IMR-90 (cell line): ENCODE measurements around the gene TESK2. TPM values are rescaled to one million over a fixed set of nuclear protein-coding genes. Genes with fewer than 3 reads are reported as not detected.
"Not testable (repeated sequence)": the region's sequence is repeated elsewhere in the genome, so short reads cannot be mapped to it uniquely, and the experiment has no call there.

Source experiments
- ATAC-seq: fragments of 200-7000 bp; cut with Tn5 transposase; 2 replicates; pipeline ENCODE4 v1.9.1; 2020; ENCODE audit warnings: low read depth, mild to moderate bottlenecking, moderate library complexity
- BruUV-seq: library from RNA; stranded (reverse); fragments of 400-500 nt; replicated peaks from 2 replicates; lab custom pipeline; 2021; lab: Mats Ljungman, UMichigan
- CTCF ChIA-PET: fragments of 300-600 bp; formaldehyde crosslinking; extraction: SDS; loops from one replicate; lab custom pipeline; 2021; ENCODE audit warnings: antibody characterized with exemption; lab: Yijun Ruan, JAX
- POLR2A ChIA-PET: fragments of 300-600 bp; sonication (Branson Sonifier 250); formaldehyde crosslinking; loops from one replicate; lab custom pipeline; 2022; ENCODE audit warnings: antibody characterized with exemption; ENCODE audit not compliant: unreplicated experiment; lab: Charles Lee
- DNase-seq: peaks from one replicate; pipeline ENCODE4 v3.0.0; 2013
- H2AFZ ChIP-seq: replicated peaks from 2 replicates; pipeline ENCODE3; 2013; ENCODE audit warnings: low read length, mild to moderate bottlenecking; ENCODE audit not compliant: poor library complexity
- H2AK5ac ChIP-seq: 2 replicates; pipeline ENCODE4 v1.6.1; 2013; ENCODE audit warnings: low read depth, low read length, inconsistent platforms
- H2AK9ac ChIP-seq: replicated peaks from 2 replicates; pipeline ENCODE3; 2013; ENCODE audit warnings: mild to moderate bottlenecking, low read depth, low read length, moderate library complexity; ENCODE audit not compliant: poor library complexity
- H2BK120ac ChIP-seq: 2 replicates; pipeline ENCODE4 v1.6.1; 2013; ENCODE audit warnings: low read depth, low read length, inconsistent platforms
- H2BK15ac ChIP-seq: 3 replicates; pipeline ENCODE4 v1.6.1; 2013; ENCODE audit warnings: low read depth, low read length, inconsistent platforms
- H2BK20ac ChIP-seq: 2 replicates; pipeline ENCODE4 v1.6.1; 2013; ENCODE audit warnings: low read depth, mild to moderate bottlenecking, inconsistent platforms, low read length, moderate library complexity
- H2BK5ac ChIP-seq: 2 replicates; pipeline ENCODE4 v1.6.1; 2013; ENCODE audit warnings: mild to moderate bottlenecking, low read depth, low read length, inconsistent platforms; ENCODE audit not compliant: poor library complexity, severe bottlenecking
- H3K14ac ChIP-seq: replicated peaks from 2 replicates; pipeline ENCODE4 v1.6.1; 2013; ENCODE audit warnings: low read depth, low read length, inconsistent platforms
- H3K18ac ChIP-seq: 2 replicates; pipeline ENCODE4 v1.6.1; 2013; ENCODE audit warnings: low read depth, low read length, control low read depth
- H3K23ac ChIP-seq: 2 replicates; pipeline ENCODE4 v1.6.1; 2013; ENCODE audit warnings: low read depth, low read length, inconsistent platforms
- H3K27ac ChIP-seq: 2 replicates; pipeline ENCODE4 v1.5.1; 2013; ENCODE audit warnings: mild to moderate bottlenecking, control low read depth, low read length; ENCODE audit not compliant: insufficient read depth
- H3K27me3 ChIP-seq: 2 replicates; pipeline ENCODE4 v1.6.1; 2013; ENCODE audit warnings: low read length; ENCODE audit not compliant: control insufficient read depth, insufficient read depth
- H3K36me3 ChIP-seq: 2 replicates; pipeline ENCODE4 v1.6.1; 2013; ENCODE audit warnings: low read length, mixed read lengths; ENCODE audit not compliant: control insufficient read depth, insufficient read depth
- H3K4ac ChIP-seq: 2 replicates; pipeline ENCODE4 v1.6.1; 2013; ENCODE audit warnings: low read depth, low read length, inconsistent platforms
- H3K4me1 ChIP-seq: 2 replicates; pipeline ENCODE4 v1.6.1; 2013; ENCODE audit warnings: low read length, mixed read lengths; ENCODE audit not compliant: control insufficient read depth, insufficient read depth
- H3K4me2 ChIP-seq: 2 replicates; pipeline ENCODE4 v1.6.1; 2013; ENCODE audit warnings: low read depth, mild to moderate bottlenecking, control low read depth, low read length, moderate library complexity
- H3K4me3 ChIP-seq: 2 replicates; pipeline ENCODE4 v1.5.1; 2013; ENCODE audit warnings: low read depth, mild to moderate bottlenecking, control low read depth, low read length, moderate library complexity; ENCODE audit not compliant: insufficient read depth
- H3K56ac ChIP-seq: 2 replicates; pipeline ENCODE4 v1.6.1; 2013; ENCODE audit warnings: low read length, inconsistent platforms; ENCODE audit not compliant: insufficient read depth; ENCODE audit errors: extremely low read depth
- H3K79me1 ChIP-seq, 2 experiments: 2 replicates each; pipeline ENCODE4 v1.6.1; 2013; ENCODE audit warnings: low read length in 2 of 2, inconsistent platforms in 1 of 2, low read depth in 1 of 2
- H3K9ac ChIP-seq: 2 replicates; pipeline ENCODE4 v1.6.1; 2013; ENCODE audit warnings: low read depth, low read length, control low read depth
- H3K9me1 ChIP-seq: 2 replicates; pipeline ENCODE4 v1.6.1; 2013; ENCODE audit warnings: low read length, inconsistent platforms; ENCODE audit not compliant: insufficient read depth
- H3K9me3 ChIP-seq: 2 replicates; pipeline ENCODE4 v1.6.1; 2013; ENCODE audit warnings: low read length; ENCODE audit not compliant: control insufficient read depth, insufficient read depth
- H4K20me1 ChIP-seq: 2 replicates; pipeline ENCODE4 v1.6.1; 2013; ENCODE audit warnings: low read length, inconsistent platforms; ENCODE audit not compliant: insufficient read depth
- H4K5ac ChIP-seq: 2 replicates; pipeline ENCODE4 v1.6.1; 2013; ENCODE audit warnings: mild to moderate bottlenecking, low read depth, low read length, control low read depth
- H4K8ac ChIP-seq, 2 experiments: 2 replicates each; pipeline ENCODE4 v1.6.1; 2013; ENCODE audit warnings: low read depth in 2 of 2, low read length in 2 of 2, control low read depth in 1 of 2, inconsistent platforms in 1 of 2
- H4K91ac ChIP-seq: 2 replicates; pipeline ENCODE4 v1.6.1; 2013; ENCODE audit warnings: low read depth, low read length, inconsistent platforms; ENCODE audit not compliant: insufficient read depth
- WGBS, 2 experiments: methylation state at CpG; one replicate each; pipeline versions ENCODE4 v1.1.5 to v1.1.7; 2013; ENCODE audit warnings: missing lambda C conversion rate in 2 of 2; ENCODE audit not compliant: insufficient read length in 1 of 2; ENCODE audit errors: extremely low coverage in 2 of 2; 5-methylcytosine and 5-hydroxymethylcytosine counted together
- dilution Hi-C: fragments of 300-500 bp; cut with HindIII; formaldehyde crosslinking; loops from one replicate; pipeline ENCODE4 v1.14.3; 2018; ENCODE audit warnings: low sequenced_read_pairs; ENCODE audit not compliant: unreplicated experiment
- in situ Hi-C: fragments of 300-500 bp; cut with MboI; formaldehyde crosslinking; loops from 3 replicates; pipeline ENCODE4 v1.14.3; 2019; ENCODE audit warnings: low sequenced_read_pairs, inconsistent platforms, mixed read lengths
- intact Hi-C: fragments of 100-400 bp; cut with micrococcal nuclease; formaldehyde crosslinking; loops from 2 replicates; pipeline ENCODE4 v1.10.0; 2022
- polyA plus RNA-seq, 3 experiments: library from polyadenylated mRNA; depleted of rRNA; stranded (reverse); fragments of >200 nt; gene quantifications; 2 replicates each; pipeline ENCODE4 v1.2.3, GENCODE V29; 2012; ENCODE audit warnings: low replicate concordance in 1 of 3
- total RNA-seq: library from RNA; depleted of rRNA; stranded (reverse); fragments of >200 nt; gene quantifications from 2 replicates; pipeline ENCODE4 v1.2.3, GENCODE V29; 2012

Gene TESK2
- total and polyA plus RNA-seq, 2 of the 4 experiments (the other 2 are of a cell fraction), result 0.90 to 1.3 TPM

DNA sequence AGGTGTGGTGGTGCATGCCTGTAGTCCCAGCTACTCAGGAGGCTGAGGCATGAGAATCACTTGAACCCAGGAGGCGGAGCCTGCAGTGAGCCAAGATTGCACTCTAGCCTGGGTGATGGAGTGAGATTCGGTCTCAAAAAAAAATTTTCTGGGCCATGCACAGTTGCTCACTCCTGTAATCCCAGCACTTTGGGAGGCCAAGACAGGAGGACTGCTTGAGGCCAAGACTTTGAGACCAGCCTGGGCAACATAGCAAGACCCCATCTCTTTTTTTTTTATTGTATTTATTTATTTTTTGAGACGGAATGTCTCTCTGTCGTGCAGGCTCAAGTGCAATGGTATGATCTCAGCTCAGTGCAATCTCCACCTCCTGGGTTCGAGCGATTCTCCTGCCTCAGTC lies 16.8 kb downstream of the TESK2 start:
- H4K8ac ChIP-seq, H3K4me3 ChIP-seq, H2BK20ac ChIP-seq, H2BK5ac ChIP-seq, H3K27ac ChIP-seq, H3K9me1 ChIP-seq, H3K4ac ChIP-seq, H3K27me3 ChIP-seq, H4K5ac ChIP-seq, ATAC-seq, in situ Hi-C loops, BruUV-seq, POLR2A ChIA-PET, intact Hi-C loops, H2BK15ac ChIP-seq, H3K56ac ChIP-seq, H2AFZ ChIP-seq, dilution Hi-C loops, H3K23ac ChIP-seq, H2AK9ac ChIP-seq, H3K14ac ChIP-seq, H3K4me2 ChIP-seq, DNase-seq, H3K18ac ChIP-seq, H2BK120ac ChIP-seq, H3K9me3 ChIP-seq, H4K20me1 ChIP-seq, H3K79me1 ChIP-seq, H3K36me3 ChIP-seq, H2AK5ac ChIP-seq, H3K9ac ChIP-seq, H3K4me1 ChIP-seq, H4K91ac ChIP-seq: not testable (repeated sequence)
- WGBS, 2 experiments, result 80% methylated on average over 1 of the region's 6 CpGs; no CpG with 5 or more reads in 1 of the 2 experiments
- CTCF ChIA-PET, result interaction anchor here (0.9 kb wide), 1 partner anchor 50 kb away, joined by 3 read pairs; no protein-coding TSS in a partner anchor
